Measurements from ENCODE around the gene PINLYP. TPM values are rescaled to one million over a fixed set of nuclear protein-coding genes. Genes with fewer than 3 reads are reported as not detected.

Gene PINLYP
- total and polyA plus RNA-seq, 9 of the 15 experiments (the other 6 are each of a cell fraction or from before 2014, with no cell fraction given): 1.00 to 6.7 (median 2.2) TPM

DNA sequence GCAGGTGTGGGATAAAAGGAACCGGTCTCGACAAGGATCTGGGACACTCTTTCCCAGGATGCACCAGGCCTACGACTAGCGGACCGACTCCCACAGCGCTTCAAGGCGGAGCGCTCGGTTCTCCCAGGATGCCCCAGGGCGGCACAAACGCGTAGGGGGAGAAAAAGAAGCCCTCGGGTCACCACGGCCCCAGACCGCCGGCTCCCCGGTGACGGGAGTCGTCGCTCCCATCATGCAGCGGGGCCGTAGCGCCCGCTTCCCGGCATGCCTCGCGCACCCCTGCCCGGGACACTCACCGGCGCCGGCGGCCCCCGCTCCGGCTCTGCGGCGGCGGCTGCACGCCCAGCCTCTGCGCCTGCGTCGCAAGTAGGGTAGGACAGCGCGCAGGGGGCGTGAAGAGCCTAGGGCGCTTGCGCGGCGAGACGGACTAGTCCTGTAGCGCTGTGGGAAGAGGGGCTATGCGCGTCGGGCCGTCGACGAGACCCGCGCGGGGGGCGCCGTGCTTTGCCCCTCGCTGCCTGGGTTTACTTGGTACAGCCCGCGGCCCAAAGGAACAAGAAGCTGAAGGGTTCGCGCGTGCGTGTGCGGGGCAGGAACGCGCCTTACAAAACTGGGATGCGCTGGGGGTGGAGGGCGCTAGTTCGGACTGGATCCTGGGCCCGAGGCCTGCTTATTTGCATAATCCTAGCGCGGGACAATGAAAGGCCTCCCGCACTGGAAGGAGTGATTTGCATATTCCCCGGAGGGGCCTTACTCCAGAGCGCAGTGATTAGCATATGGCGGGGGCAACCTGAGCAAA is 43.9 kb downstream of the PINLYP start, which contains the start of gene ZNF428 (continued):
- TF ChIP-seq, protein P1, sequence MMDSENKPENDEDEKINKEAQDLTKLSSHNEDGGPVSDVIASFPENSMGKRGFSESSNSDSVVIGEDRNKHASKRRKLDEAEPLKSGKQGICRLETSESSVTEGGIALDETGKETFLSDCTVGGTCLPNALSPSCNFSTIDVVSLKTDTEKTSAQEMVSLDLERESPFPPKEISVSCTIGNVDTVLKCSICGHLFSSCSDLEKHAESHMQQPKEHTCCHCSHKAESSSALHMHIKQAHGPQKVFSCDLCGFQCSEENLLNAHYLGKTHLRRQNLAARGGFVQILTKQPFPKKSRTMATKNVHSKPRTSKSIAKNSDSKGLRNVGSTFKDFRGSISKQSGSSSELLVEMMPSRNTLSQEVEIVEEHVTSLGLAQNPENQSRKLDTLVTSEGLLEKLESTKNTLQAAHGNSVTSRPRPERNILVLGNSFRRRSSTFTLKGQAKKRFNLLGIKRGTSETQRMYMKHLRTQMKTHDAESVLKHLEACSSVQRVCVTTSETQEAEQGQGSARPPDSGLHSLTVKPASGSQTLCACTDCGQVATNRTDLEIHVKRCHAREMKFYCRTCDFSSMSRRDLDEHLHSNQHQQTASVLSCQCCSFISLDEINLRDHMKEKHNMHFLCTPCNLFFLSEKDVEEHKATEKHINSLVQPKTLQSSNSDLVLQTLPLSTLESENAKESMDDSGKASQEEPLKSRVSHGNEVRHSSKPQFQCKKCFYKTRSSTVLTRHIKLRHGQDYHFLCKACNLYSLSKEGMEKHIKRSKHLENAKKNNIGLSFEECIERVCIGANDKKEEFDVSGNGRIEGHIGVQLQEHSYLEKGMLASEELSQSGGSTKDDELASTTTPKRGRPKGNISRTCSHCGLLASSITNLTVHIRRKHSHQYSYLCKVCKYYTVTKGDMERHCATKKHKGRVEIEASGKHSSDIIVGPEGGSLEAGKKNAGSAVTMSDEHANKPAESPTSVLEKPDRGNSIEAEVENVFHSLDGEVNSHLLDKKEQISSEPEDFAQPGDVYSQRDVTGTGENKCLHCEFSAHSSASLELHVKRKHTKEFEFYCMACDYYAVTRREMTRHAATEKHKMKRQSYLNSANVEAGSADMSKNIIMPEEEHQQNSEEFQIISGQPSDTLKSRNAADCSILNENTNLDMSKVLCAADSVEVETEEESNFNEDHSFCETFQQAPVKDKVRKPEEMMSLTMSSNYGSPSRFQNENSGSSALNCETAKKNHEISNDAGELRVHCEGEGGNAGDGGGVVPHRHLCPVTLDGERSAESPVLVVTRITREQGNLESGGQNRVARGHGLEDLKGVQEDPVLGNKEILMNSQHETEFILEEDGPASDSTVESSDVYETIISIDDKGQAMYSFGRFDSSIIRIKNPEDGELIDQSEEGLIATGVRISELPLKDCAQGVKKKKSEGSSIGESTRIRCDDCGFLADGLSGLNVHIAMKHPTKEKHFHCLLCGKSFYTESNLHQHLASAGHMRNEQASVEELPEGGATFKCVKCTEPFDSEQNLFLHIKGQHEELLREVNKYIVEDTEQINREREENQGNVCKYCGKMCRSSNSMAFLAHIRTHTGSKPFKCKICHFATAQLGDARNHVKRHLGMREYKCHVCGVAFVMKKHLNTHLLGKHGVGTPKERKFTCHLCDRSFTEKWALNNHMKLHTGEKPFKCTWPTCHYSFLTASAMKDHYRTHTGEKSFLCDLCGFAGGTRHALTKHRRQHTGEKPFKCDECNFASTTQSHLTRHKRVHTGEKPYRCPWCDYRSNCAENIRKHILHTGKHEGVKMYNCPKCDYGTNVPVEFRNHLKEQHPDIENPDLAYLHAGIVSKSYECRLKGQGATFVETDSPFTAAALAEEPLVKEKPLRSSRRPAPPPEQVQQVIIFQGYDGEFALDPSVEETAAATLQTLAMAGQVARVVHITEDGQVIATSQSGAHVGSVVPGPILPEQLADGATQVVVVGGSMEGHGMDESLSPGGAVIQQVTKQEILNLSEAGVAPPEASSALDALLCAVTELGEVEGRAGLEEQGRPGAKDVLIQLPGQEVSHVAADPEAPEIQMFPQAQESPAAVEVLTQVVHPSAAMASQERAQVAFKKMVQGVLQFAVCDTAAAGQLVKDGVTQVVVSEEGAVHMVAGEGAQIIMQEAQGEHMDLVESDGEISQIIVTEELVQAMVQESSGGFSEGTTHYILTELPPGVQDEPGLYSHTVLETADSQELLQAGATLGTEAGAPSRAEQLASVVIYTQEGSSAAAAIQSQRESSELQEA (IDR thresholded peaks at IDR 0.05; ENCODE audit: low read depth): no peak
- TF ChIP-seq ZNF695 (CRISPR knock-in tag; IDR thresholded peaks at IDR 0.05) (no peak), ZBTB9 (CRISPR knock-in tag; IDR thresholded peaks at IDR 0.05) (no peak), DPF2 (IDR thresholded peaks at IDR 0.05) (no peak; the same call in 1 of the 2 replicates), KAT2B (IDR thresholded peaks at IDR 0.05; ENCODE audit: low read depth, low read length) (no peak), VEZF1 (CRISPR knock-in tag; IDR thresholded peaks at IDR 0.05) (peak; percentile 73), SOX6 (IDR thresholded peaks at IDR 0.05) (no peak; the same call in 1 of the 2 replicates), TAF7 (tag; IDR thresholded peaks at IDR 0.05) (peak; percentile 56; the same call in 1 of the 2 replicates)
- TF ChIP-seq, protein P2, sequence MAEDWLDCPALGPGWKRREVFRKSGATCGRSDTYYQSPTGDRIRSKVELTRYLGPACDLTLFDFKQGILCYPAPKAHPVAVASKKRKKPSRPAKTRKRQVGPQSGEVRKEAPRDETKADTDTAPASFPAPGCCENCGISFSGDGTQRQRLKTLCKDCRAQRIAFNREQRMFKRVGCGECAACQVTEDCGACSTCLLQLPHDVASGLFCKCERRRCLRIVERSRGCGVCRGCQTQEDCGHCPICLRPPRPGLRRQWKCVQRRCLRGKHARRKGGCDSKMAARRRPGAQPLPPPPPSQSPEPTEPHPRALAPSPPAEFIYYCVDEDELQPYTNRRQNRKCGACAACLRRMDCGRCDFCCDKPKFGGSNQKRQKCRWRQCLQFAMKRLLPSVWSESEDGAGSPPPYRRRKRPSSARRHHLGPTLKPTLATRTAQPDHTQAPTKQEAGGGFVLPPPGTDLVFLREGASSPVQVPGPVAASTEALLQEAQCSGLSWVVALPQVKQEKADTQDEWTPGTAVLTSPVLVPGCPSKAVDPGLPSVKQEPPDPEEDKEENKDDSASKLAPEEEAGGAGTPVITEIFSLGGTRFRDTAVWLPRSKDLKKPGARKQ (CRISPR knock-in tag; IDR thresholded peaks at IDR 0.05): no peak
- TF ChIP-seq, protein P3, sequence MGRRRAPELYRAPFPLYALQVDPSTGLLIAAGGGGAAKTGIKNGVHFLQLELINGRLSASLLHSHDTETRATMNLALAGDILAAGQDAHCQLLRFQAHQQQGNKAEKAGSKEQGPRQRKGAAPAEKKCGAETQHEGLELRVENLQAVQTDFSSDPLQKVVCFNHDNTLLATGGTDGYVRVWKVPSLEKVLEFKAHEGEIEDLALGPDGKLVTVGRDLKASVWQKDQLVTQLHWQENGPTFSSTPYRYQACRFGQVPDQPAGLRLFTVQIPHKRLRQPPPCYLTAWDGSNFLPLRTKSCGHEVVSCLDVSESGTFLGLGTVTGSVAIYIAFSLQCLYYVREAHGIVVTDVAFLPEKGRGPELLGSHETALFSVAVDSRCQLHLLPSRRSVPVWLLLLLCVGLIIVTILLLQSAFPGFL (CRISPR knock-in tag; IDR thresholded peaks at IDR 0.05): no peak
- TF ChIP-seq, protein P4, sequence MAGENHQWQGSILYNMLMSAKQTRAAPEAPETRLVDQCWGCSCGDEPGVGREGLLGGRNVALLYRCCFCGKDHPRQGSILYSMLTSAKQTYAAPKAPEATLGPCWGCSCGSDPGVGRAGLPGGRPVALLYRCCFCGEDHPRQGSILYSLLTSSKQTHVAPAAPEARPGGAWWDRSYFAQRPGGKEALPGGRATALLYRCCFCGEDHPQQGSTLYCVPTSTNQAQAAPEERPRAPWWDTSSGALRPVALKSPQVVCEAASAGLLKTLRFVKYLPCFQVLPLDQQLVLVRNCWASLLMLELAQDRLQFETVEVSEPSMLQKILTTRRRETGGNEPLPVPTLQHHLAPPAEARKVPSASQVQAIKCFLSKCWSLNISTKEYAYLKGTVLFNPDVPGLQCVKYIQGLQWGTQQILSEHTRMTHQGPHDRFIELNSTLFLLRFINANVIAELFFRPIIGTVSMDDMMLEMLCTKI (IDR thresholded peaks at IDR 0.05; ENCODE audit: partially characterized antibody): no peak

Measured in K562 (cell line).